Measurements from ENCODE around the gene PARVA.

GRCh38 chr11:12523180-12523924 is 146.0 kb downstream of the PARVA start:
- TF ChIP-seq CTCF (conservative IDR thresholded peaks at IDR 0.05 in 1 of 2, IDR thresholded peaks at IDR 0.05 in 1 of 2; ENCODE audit: low read depth in 1 of 2, low read length in 2 of 2) (no peak), EZH2 (IDR thresholded peaks at IDR 0.05; ENCODE audit: low read length, missing control alignments) (no peak)
